CD4-positive, alpha-beta T cell (primary cell): ENCODE measurements around the gene BSND. TPM values are rescaled to one million over a fixed set of nuclear protein-coding genes. Genes with fewer than 3 reads are reported as not detected.

Source experiments
- ATAC-seq: fragments of 200-7000 bp; cut with Tn5 transposase; one replicate; pipeline ENCODE4 v1.10.0; 2022; ENCODE audit warnings: mild to moderate bottlenecking; ENCODE audit not compliant: poor library complexity
- CTCF ChIA-PET: fragments of 350-600 bp; sonication (Branson Sonifier 250); formaldehyde crosslinking; loops from one replicate; lab custom pipeline; 2021; ENCODE audit warnings: antibody characterized with exemption, inconsistent platforms; lab: Charles Lee
- POLR2A ChIA-PET: fragments of 350-600 bp; sonication (Branson Sonifier 250); formaldehyde crosslinking; loops from one replicate; lab custom pipeline; 2021; ENCODE audit warnings: antibody characterized with exemption, inconsistent platforms; lab: Charles Lee
- DNase-seq, 14 experiments: peaks; one replicate each; pipeline ENCODE4 v3.0.0-alpha.2; 2013 to 2020; ENCODE audit warnings: mixed read lengths in 2 of 14
- H3K27ac ChIP-seq, 2 donors: one replicate each; pipeline versions ENCODE4 v1.5.1 to v1.7.0; 2013; ENCODE audit warnings: low read length in 2 of 2, low read depth in 1 of 2, mild to moderate bottlenecking in 1 of 2
- H3K27me3 ChIP-seq, 2 experiments: 1 replicate in 1 of 2; 2 replicates in 1 of 2; pipeline versions ENCODE4 v1.6.1 to v1.7.0; 2013; ENCODE audit warnings: low read length in 2 of 2, control low read depth in 1 of 2, mild to moderate bottlenecking in 1 of 2, moderate library complexity in 1 of 2; ENCODE audit not compliant: insufficient read depth in 2 of 2, control insufficient read depth in 1 of 2
- H3K36me3 ChIP-seq: one replicate; pipeline ENCODE4 v1.6.1; 2013; ENCODE audit warnings: low read length, control low read depth; ENCODE audit not compliant: insufficient read depth
- H3K4me1 ChIP-seq: one replicate; pipeline ENCODE4 v1.6.1; 2013; ENCODE audit warnings: low read length, control low read depth; ENCODE audit not compliant: insufficient read depth
- H3K4me3 ChIP-seq: one replicate; pipeline ENCODE4 v1.5.1; 2013; ENCODE audit warnings: mild to moderate bottlenecking, low read length, moderate library complexity
- H3K9me3 ChIP-seq, 2 experiments: 1 replicate in 1 of 2; 2 replicates in 1 of 2; pipeline versions ENCODE4 v1.6.1 to v1.7.0; 2013; ENCODE audit warnings: low read length in 2 of 2, mild to moderate bottlenecking in 2 of 2, control low read depth in 1 of 2, moderate library complexity in 1 of 2; ENCODE audit not compliant: control insufficient read depth in 1 of 2, insufficient read depth in 1 of 2
- H3K27ac Mint-ChIP-seq: one replicate; pipeline ENCODE4 v1.8.0; 2020; ENCODE audit warnings: mixed read lengths
- H3K27me3 Mint-ChIP-seq: one replicate; pipeline ENCODE4 v1.8.0; 2021; ENCODE audit warnings: mixed read lengths
- H3K36me3 Mint-ChIP-seq: one replicate; pipeline ENCODE4 v1.8.0; 2021; ENCODE audit warnings: low read depth, mixed read lengths
- H3K4me1 Mint-ChIP-seq: one replicate; pipeline ENCODE4 v1.8.0; 2021; ENCODE audit warnings: low read depth, mixed read lengths
- H3K4me3 Mint-ChIP-seq: one replicate; pipeline ENCODE4 v1.8.0; 2020; ENCODE audit warnings: mild to moderate bottlenecking, mixed read lengths
- H3K9me3 Mint-ChIP-seq: one replicate; pipeline ENCODE4 v1.8.0; 2020; ENCODE audit warnings: mixed read lengths
- intact Hi-C, 2 experiments: fragments of 100-400 bp; cut with DNase I in 1 of 2; cut with micrococcal nuclease in 1 of 2; formaldehyde crosslinking; loops; one replicate each; pipeline versions ENCODE4 v1.15.1 to v1.9.0; 2023 to 2025; cut with DNase I, micrococcal nuclease
- total RNA-seq, 174 experiments: library from RNA in 2 of 174; stranded (reverse) in 2 of 174; gene quantifications; one replicate each; pipeline ENCODE4 v1.2.3 and lab custom pipeline; 2021 to 2026
- TF ChIP-seq, protein P1 (sequence below): fragments of 200-600 bp; IDR thresholded peaks from one replicate; pipeline ENCODE4 v1.8.0; 2022; ENCODE audit warnings: antibody characterized with exemption, mild to moderate bottlenecking

BSND gene
- total RNA-seq, 2 experiments from 2014 or later, result not detected

DNA sequence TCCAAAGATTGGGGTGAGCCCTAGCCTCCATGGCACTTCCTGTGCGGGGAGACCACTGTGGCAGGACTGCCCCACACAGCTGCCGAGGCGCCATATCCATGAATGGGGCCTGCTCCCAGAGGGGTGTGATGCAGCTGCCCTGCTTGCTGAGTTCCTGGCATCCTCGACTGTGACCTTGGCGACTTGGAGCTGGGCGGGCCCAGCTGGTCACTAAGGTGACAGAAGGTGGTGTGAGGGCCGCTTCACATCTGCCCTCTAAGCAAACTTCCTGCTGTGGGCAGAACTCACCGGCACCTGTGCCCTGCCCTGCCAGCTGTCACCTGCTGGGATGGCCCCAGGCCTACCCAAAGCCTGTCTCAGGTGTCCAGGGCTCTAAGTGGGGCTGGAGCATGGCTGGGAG, 9.3 kb upstream of the BSND start:
- H3K27ac Mint-ChIP-seq, result no peak overlapping the region
- ChIA-PET POLR2A (no interaction called here), CTCF (no interaction called here)
- no peaks in the 10 kb centered on the region for H3K27me3 Mint-ChIP-seq
- Histone ChIP-seq H3K36me3 (no peaks in the 10 kb centered on the region), H3K9me3 (no peaks in the 10 kb centered on the region), H3K4me1 (no peaks in the 10 kb centered on the region), H3K27me3 (no peaks in the 10 kb centered on the region), H3K4me3 (no peak overlapping the region), H3K27ac (no peak overlapping the region)
- no peak for ATAC-seq
- intact Hi-C loops, result no loop called here
- H3K9me3 Mint-ChIP-seq, result no peaks in the 10 kb centered on the region
- no peak overlapping the region for H3K4me3 Mint-ChIP-seq
- H3K4me1 Mint-ChIP-seq, result no peaks in the 10 kb centered on the region
- no peak for DNase-seq
- H3K36me3 Mint-ChIP-seq, result no peaks in the 10 kb centered on the region
- TF ChIP-seq, protein P1, sequence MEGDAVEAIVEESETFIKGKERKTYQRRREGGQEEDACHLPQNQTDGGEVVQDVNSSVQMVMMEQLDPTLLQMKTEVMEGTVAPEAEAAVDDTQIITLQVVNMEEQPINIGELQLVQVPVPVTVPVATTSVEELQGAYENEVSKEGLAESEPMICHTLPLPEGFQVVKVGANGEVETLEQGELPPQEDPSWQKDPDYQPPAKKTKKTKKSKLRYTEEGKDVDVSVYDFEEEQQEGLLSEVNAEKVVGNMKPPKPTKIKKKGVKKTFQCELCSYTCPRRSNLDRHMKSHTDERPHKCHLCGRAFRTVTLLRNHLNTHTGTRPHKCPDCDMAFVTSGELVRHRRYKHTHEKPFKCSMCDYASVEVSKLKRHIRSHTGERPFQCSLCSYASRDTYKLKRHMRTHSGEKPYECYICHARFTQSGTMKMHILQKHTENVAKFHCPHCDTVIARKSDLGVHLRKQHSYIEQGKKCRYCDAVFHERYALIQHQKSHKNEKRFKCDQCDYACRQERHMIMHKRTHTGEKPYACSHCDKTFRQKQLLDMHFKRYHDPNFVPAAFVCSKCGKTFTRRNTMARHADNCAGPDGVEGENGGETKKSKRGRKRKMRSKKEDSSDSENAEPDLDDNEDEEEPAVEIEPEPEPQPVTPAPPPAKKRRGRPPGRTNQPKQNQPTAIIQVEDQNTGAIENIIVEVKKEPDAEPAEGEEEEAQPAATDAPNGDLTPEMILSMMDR, result no peak

DNA sequence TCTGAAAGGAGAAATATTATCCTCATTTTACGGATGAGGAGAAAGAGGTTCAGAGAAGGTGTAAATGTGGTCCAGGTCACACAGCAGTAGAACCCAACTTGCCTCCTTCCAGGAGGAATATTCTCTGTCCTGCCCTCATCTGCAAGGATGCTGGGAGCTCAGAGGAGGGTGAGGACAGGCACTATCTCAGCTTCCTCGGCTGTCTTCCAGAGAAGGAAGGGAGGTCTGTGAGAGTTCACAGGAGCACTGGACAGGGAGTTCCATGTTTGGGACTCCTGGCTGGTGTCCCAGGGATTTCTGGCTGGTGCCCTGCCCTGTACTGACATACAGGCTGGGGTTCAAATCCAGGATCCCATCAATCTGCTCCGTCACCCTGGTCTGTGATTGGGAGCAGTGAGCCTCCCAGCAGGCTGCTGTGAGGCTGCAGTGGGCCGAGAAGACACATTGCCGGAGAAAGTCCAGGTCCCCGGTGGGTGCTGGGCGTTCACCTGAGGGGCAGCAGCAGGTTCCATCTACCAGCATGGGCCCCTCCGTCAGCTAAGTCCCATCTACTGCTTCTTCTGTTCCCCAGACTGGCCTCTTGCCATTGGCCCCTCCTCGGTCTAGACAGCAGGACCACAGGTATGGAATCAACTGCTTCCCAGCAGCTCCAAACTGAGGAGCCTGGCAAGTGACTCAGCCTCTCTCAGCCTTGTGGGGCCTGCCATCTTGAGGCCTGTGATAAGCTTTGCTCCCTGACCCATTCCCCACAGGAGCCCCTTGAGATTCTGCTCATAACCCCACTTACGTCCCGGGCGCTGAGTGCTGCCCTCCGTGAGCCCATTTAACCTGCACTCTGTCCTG, 8.5 kb upstream of the BSND start:
- intact Hi-C loops, result loop anchor here in 1 of 2 experiments (10.0 kb wide), 1 partner anchor 925 kb away; no protein-coding TSS in a partner anchor
- no peak overlapping the region for H3K27ac ChIP-seq
- no peak for ATAC-seq
- H3K27me3 ChIP-seq, result no peaks in the 10 kb centered on the region
- POLR2A ChIA-PET, result no interaction called here
- no peaks in the 10 kb centered on the region for H3K36me3 ChIP-seq
- Mint-ChIP-seq H3K4me3 (no peak overlapping the region), H3K9me3 (no peaks in the 10 kb centered on the region), H3K36me3 (no peaks in the 10 kb centered on the region), H3K27ac (no peak overlapping the region), H3K27me3 (peaks cover 4% of the 10 kb centered on the region), H3K4me1 (peaks cover 4% of the 10 kb centered on the region)
- TF ChIP-seq, protein P1, result no peak
- H3K4me1 ChIP-seq, result no peaks in the 10 kb centered on the region
- no peak for DNase-seq
- CTCF ChIA-PET, result no interaction called here
- H3K9me3 ChIP-seq, result no peaks in the 10 kb centered on the region
- no peak overlapping the region for H3K4me3 ChIP-seq

DNA sequence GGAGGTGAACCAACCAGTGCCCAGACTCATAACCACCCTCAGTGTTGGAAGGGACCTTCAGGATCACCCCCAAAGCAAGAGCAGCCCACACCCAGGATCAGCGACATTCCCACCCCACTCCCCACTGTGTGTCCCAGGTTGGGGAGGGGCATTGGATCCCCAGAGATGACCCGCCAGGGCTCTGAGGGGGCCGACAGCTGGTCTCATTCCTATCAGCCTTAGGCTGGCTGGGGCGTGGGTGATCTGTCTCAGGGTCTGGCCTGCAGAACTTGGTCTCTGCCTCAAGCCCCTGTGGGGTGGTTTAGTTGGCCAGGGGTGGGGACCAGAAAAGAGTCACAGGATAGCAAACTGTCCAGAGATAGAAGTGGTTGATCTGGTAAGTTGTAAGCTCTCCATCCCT, 7.8 kb upstream of the BSND start:
- CTCF ChIA-PET, result no interaction called here
- H3K36me3 Mint-ChIP-seq, result no peaks in the 10 kb centered on the region

More for the DNA sequence above, 7.8 kb upstream of the BSND start:
- ATAC-seq (no peak), DNase-seq (no peak)
- Mint-ChIP-seq H3K27ac (no peak overlapping the region), H3K4me1 (peaks cover 11% of the 10 kb centered on the region), H3K27me3 (peaks cover 12% of the 10 kb centered on the region), H3K4me3 (no peak overlapping the region), H3K9me3 (no peaks in the 10 kb centered on the region)
- TF ChIP-seq, protein P1, result no peak
- Histone ChIP-seq H3K36me3 (no peaks in the 10 kb centered on the region), H3K27ac (no peak overlapping the region), H3K4me1 (peaks cover 7% of the 10 kb centered on the region), H3K27me3 (peaks cover 2 to 3% of the 10 kb centered on the region in 2 experiments), H3K9me3 (peaks cover 0 to under 1% of the 10 kb centered on the region in 2 experiments), H3K4me3 (no peak overlapping the region)
- intact Hi-C loops, result loop anchor here in 1 of 2 experiments (10.0 kb wide), 1 partner anchor 926 kb away; no protein-coding TSS in a partner anchor
- POLR2A ChIA-PET, result no interaction called here
